Neural cell (in vitro differentiated cells): ENCODE measurements around the gene ADD2. TPM values are rescaled to one million over a fixed set of nuclear protein-coding genes. Genes with fewer than 3 reads are reported as not detected.

Source experiments
- H2AFZ ChIP-seq: fragments of 200-600, 300-800 bp; sonication (generic), shearing (Covaris generic); 2 replicates; pipeline ENCODE4 v1.6.0; 2014; ENCODE audit warnings: low read depth, mild to moderate bottlenecking, antibody characterized with exemption, low read length, moderate library complexity
- H3F3A ChIP-seq: fragments of 200-600 bp; shearing (Covaris generic); 2 replicates; pipeline ENCODE4 v1.6.1; 2016; ENCODE audit warnings: mild to moderate bottlenecking, moderate library complexity, mixed read lengths, antibody characterized with exemption, low read length; ENCODE audit not compliant: insufficient read depth, poor library complexity, severe bottlenecking
- H3K27ac ChIP-seq: fragments of 200-600, 300-800 bp; sonication (generic), shearing (Covaris generic); 2 replicates; pipeline ENCODE4 v1.5.1; 2014; ENCODE audit warnings: mild to moderate bottlenecking, low read length, moderate library complexity
- H3K27me3 ChIP-seq: fragments of 300-800, 200-600 bp; sonication (generic), shearing (Covaris generic); 2 replicates; pipeline ENCODE4 v1.6.0; 2014; ENCODE audit warnings: mild to moderate bottlenecking, low read depth, low read length, moderate library complexity; ENCODE audit not compliant: insufficient read depth
- H3K36me3 ChIP-seq: fragments of 300-800, 200-600 bp; sonication (generic), shearing (Covaris generic); 2 replicates; pipeline ENCODE4 v1.5.1; 2014; ENCODE audit warnings: mild to moderate bottlenecking, antibody characterized with exemption, low read length, moderate library complexity; ENCODE audit not compliant: insufficient read depth
- H3K4me2 ChIP-seq: fragments of 300-800, 200-600 bp; sonication (generic), shearing (Covaris generic); 2 replicates; pipeline ENCODE4 v1.6.0; 2014; ENCODE audit warnings: mild to moderate bottlenecking, low read length
- H3K4me3 ChIP-seq: fragments of 300-800, 200-600 bp; sonication (generic), shearing (Covaris generic); 2 replicates; pipeline ENCODE4 v1.5.1; 2014; ENCODE audit warnings: mild to moderate bottlenecking, low read length, moderate library complexity
- H3K79me2 ChIP-seq: fragments of 200-600 bp; shearing (Covaris generic); replicated peaks from 2 replicates; pipeline ENCODE4 v1.6.0; 2014; ENCODE audit warnings: mild to moderate bottlenecking, low read length, moderate library complexity; ENCODE audit not compliant: insufficient read depth
- H3K9ac ChIP-seq: fragments of 300-800, 200-600 bp; sonication (generic), shearing (Covaris generic); 2 replicates; pipeline ENCODE4 v1.6.1; 2016; ENCODE audit warnings: mild to moderate bottlenecking, low read length, mixed read lengths
- H3K9me2 ChIP-seq: fragments of 200-600 bp; shearing (Covaris generic); 2 replicates; pipeline ENCODE4 v1.6.1; 2016; ENCODE audit warnings: mild to moderate bottlenecking, low read length, mixed read lengths; ENCODE audit not compliant: insufficient read depth
- H3K9me3 ChIP-seq: fragments of 200-600, 300-800 bp; sonication (generic), shearing (Covaris generic); 2 replicates; pipeline ENCODE4 v1.6.1; 2016; ENCODE audit warnings: mild to moderate bottlenecking, mixed run types, low read length, moderate library complexity, mixed read lengths
- H4K20me1 ChIP-seq: fragments of 200-600 bp; shearing (Covaris generic); 2 replicates; pipeline ENCODE4 v1.6.1; 2016; ENCODE audit warnings: mild to moderate bottlenecking, mixed run types; ENCODE audit not compliant: insufficient read depth
- EP300 ChIP-seq: fragments of 450-650 bp; conservative IDR thresholded peaks from 2 replicates; pipeline ENCODE4 v1.6.1; 2014; ENCODE audit warnings: antibody characterized with exemption, mild to moderate bottlenecking, moderate library complexity; ENCODE audit not compliant: poor library complexity, severe bottlenecking
- EZH2 ChIP-seq: fragments of 200-600, 300-800 bp; shearing (Covaris generic), sonication (generic); IDR thresholded peaks from 2 replicates; pipeline ENCODE4 v1.6.1; 2014; ENCODE audit warnings: antibody characterized with exemption, low read length, borderline replicate concordance, mild to moderate bottlenecking; ENCODE audit not compliant: insufficient read depth, poor library complexity, severe bottlenecking
- MXI1 ChIP-seq: fragments of 450-650 bp; conservative IDR thresholded peaks from 2 replicates; pipeline ENCODE4 v1.6.1; 2014; ENCODE audit warnings: antibody characterized with exemption, mild to moderate bottlenecking; ENCODE audit not compliant: poor library complexity, severe bottlenecking
- POLR2AphosphoS5 ChIP-seq: IDR thresholded peaks from 2 replicates; pipeline ENCODE4 v1.6.1; 2012
- RAD21 ChIP-seq: fragments of 450-650 bp; conservative IDR thresholded peaks from 2 replicates; pipeline ENCODE4 v1.6.1; 2014; ENCODE audit warnings: antibody characterized with exemption, mild to moderate bottlenecking, moderate library complexity
- REST ChIP-seq: IDR thresholded peaks from 2 replicates; pipeline ENCODE4 v1.6.1; 2012; ENCODE audit warnings: borderline replicate concordance
- SMC3 ChIP-seq: fragments of 450-650 bp; conservative IDR thresholded peaks from 2 replicates; pipeline ENCODE4 v1.6.1; 2014; ENCODE audit warnings: antibody characterized with exemption, mild to moderate bottlenecking, moderate library complexity; ENCODE audit not compliant: poor library complexity
- TAF1 ChIP-seq: IDR thresholded peaks from 2 replicates; pipeline ENCODE4 v1.6.1; 2012; ENCODE audit warnings: low read depth
- polyA plus RNA-seq: library from polyadenylated mRNA; depleted of rRNA; stranded (reverse); fragments of >200 nt; gene quantifications from 2 replicates; pipeline ENCODE4 v1.2.3, GENCODE V29; 2014
- TF ChIP-seq, protein P1 (sequence below): fragments of 450-650 bp; IDR thresholded peaks from 2 replicates; pipeline ENCODE4 v1.5.1; 2014; ENCODE audit warnings: antibody characterized with exemption, mild to moderate bottlenecking, moderate library complexity; ENCODE audit not compliant: poor library complexity, severe bottlenecking

Gene ADD2
- polyA plus RNA-seq, 1 donor from 2014 or later = 52.5 TPM

DNA sequence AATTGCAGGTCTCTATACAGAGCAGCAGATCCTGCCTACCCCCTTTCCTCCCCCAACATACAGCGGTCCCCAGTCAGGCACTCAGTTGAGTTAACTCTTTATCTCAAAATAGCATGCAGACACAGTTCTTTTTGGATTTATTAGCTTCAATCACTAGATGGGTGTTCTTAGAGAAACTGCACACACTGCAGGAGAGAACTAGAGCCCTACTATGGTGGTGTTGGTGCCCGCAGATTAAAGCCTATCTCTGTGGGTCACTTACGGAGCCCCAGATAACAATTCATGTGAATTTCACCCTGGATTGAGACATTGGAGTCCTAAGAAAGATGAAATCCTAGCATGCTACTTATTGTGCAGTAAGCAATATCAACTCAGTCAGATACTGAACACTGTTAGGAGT lies 11.9 kb downstream of the ADD2 start:
- Histone ChIP-seq H3K9ac (no peak overlapping the region), H3K9me3 (no peaks in the 10 kb centered on the region), H2AFZ (no peak overlapping the region), H3K4me3 (no peak overlapping the region), H4K20me1 (no peaks in the 10 kb centered on the region), H3K79me2 (peaks cover 75% of the 10 kb centered on the region), H3K27me3 (no peaks in the 10 kb centered on the region), H3F3A (no peaks in the 10 kb centered on the region), H3K27ac (no peak overlapping the region), H3K9me2 (no peaks in the 10 kb centered on the region), H3K4me2 (no peak overlapping the region), H3K36me3 (no peaks in the 10 kb centered on the region)
- TF ChIP-seq, protein P1, sequence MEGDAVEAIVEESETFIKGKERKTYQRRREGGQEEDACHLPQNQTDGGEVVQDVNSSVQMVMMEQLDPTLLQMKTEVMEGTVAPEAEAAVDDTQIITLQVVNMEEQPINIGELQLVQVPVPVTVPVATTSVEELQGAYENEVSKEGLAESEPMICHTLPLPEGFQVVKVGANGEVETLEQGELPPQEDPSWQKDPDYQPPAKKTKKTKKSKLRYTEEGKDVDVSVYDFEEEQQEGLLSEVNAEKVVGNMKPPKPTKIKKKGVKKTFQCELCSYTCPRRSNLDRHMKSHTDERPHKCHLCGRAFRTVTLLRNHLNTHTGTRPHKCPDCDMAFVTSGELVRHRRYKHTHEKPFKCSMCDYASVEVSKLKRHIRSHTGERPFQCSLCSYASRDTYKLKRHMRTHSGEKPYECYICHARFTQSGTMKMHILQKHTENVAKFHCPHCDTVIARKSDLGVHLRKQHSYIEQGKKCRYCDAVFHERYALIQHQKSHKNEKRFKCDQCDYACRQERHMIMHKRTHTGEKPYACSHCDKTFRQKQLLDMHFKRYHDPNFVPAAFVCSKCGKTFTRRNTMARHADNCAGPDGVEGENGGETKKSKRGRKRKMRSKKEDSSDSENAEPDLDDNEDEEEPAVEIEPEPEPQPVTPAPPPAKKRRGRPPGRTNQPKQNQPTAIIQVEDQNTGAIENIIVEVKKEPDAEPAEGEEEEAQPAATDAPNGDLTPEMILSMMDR = no peak
- TF ChIP-seq REST (no peak), EZH2 (no peak), EP300 (no peak), POLR2AphosphoS5 (no peak), MXI1 (no peak), TAF1 (no peak), RAD21 (no peak), SMC3 (no peak)

DNA sequence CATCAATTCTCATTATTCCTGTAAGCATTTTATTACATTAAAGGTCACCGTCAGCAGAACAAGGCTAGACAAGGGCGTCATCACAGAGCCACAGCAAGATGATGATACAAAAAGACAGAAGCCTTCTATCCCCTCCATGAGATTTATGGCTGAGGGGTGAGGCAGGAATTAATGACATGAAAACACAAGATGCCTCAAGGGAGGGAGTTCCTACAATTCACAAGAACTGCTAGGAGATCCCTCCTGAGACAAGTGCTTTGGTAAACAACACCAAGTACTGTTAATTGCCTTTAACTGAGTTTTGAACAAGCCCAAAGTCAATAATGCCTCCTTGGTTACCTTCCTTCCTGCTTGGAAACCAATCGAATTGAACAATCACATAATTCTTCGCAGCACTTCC lies 14.1 kb downstream of the ADD2 start:
- Histone ChIP-seq H2AFZ (no peak overlapping the region), H3K9me3 (no peaks in the 10 kb centered on the region), H3F3A (no peaks in the 10 kb centered on the region), H3K27me3 (no peaks in the 10 kb centered on the region), H3K79me2 (peaks cover 71% of the 10 kb centered on the region), H3K4me3 (no peak overlapping the region), H4K20me1 (no peaks in the 10 kb centered on the region), H3K9me2 (no peaks in the 10 kb centered on the region), H3K27ac (no peak overlapping the region), H3K36me3 (no peaks in the 10 kb centered on the region), H3K4me2 (no peak overlapping the region), H3K9ac (no peak overlapping the region)
- TF ChIP-seq MXI1 = no peak
- no peak for TF ChIP-seq EZH2
- TF ChIP-seq REST = no peak
- TF ChIP-seq TAF1 = no peak
- no peak for TF ChIP-seq EP300
- TF ChIP-seq SMC3 = no peak
- TF ChIP-seq, protein P1 = no peak
- TF ChIP-seq RAD21 = no peak
- no peak for TF ChIP-seq POLR2AphosphoS5
